Lung (tissue), 12 donors: Measurements from ENCODE around the gene GLMN. TPM values are rescaled to one million over a fixed set of nuclear protein-coding genes. Genes with fewer than 3 reads are reported as not detected.

Source experiments
- ATAC-seq: fragments of 200-7000 bp; cut with Tn5 transposase; one replicate; pipeline ENCODE4 v1.9.1; 2020; ENCODE audit warnings: moderate number of reproducible peaks; ENCODE audit not compliant: insufficient read depth, low FRiP score
- DNase-seq, 3 donors: peaks; one replicate each; pipeline ENCODE4 v3.0.0-alpha.2; 2013 to 2017
- H3K27ac ChIP-seq, 2 donors: one replicate each; pipeline ENCODE4 v1.5.1; 2013; ENCODE audit warnings: mild to moderate bottlenecking in 2 of 2, moderate library complexity in 2 of 2, control low read depth in 1 of 2, inconsistent platforms in 1 of 2, low read depth in 1 of 2, low read length in 1 of 2
- H3K27me3 ChIP-seq, 3 donors: one replicate each; pipeline ENCODE4 v1.5.1; 2013; ENCODE audit warnings: low read length in 2 of 3; ENCODE audit not compliant: control insufficient read depth in 3 of 3, insufficient read depth in 3 of 3
- H3K36me3 ChIP-seq, 4 donors: one replicate each; pipeline ENCODE4 v1.5.1; 2013; ENCODE audit warnings: low read length in 4 of 4, mild to moderate bottlenecking in 1 of 4, moderate library complexity in 1 of 4; ENCODE audit not compliant: control insufficient read depth in 4 of 4, insufficient read depth in 4 of 4
- H3K4me1 ChIP-seq, 5 donors: one replicate each; pipeline ENCODE4 v1.5.1; 2013; ENCODE audit warnings: low read length in 5 of 5, mild to moderate bottlenecking in 2 of 5, moderate library complexity in 1 of 5; ENCODE audit not compliant: control insufficient read depth in 5 of 5, insufficient read depth in 5 of 5
- H3K4me3 ChIP-seq: one replicate; pipeline ENCODE4 v1.5.1; 2013; ENCODE audit warnings: mild to moderate bottlenecking, control low read depth, moderate library complexity
- H3K9ac ChIP-seq, 2 donors: one replicate each; pipeline ENCODE4 v1.5.1; 2013; ENCODE audit warnings: low read length in 2 of 2, control low read depth in 1 of 2; ENCODE audit not compliant: insufficient read depth in 1 of 2
- H3K9me3 ChIP-seq, 4 donors: one replicate each; pipeline ENCODE4 v1.5.1; 2013; ENCODE audit warnings: low read length in 3 of 4, mild to moderate bottlenecking in 1 of 4, moderate library complexity in 1 of 4; ENCODE audit not compliant: control insufficient read depth in 4 of 4, insufficient read depth in 3 of 4
- CTCF ChIP-seq: IDR thresholded peaks from 2 replicates; pipeline ENCODE4 v1.5.1; 2012; ENCODE audit warnings: mild to moderate bottlenecking; ENCODE audit errors: control extremely low read depth, extremely low read depth
- WGBS, 2 donors: extraction: QIAGEN DNeasy Blood & Tissue Kit; methylation state at CpG; one replicate each; pipeline ENCODE4 v1.1.7; 2013; 5-methylcytosine and 5-hydroxymethylcytosine counted together
- polyA plus RNA-seq, 2 donors: library from polyadenylated mRNA; stranded (reverse); fragments of 200-250 nt; gene quantifications; one replicate each; pipeline ENCODE4 v1.2.1, GENCODE V29; 2013
- total RNA-seq, 2 donors: library from RNA; depleted of rRNA in 1 of 2; stranded (reverse); fragments of >200 nt in 1 of 2; gene quantifications; one replicate each; pipeline ENCODE4 v1.2.1, GENCODE V29; 2014 to 2021
- donor health status: control.
- donor health status: control.
- donor health status: Bipolar disorder and iron deficiency.
- donor health status: healthy.
- donor health status: DM: yes; HTN: yes; CAD: no.

Gene GLMN
- total and polyA plus RNA-seq, 4 donors = 3.9 to 20.6 (median 9.5) TPM

DNA sequence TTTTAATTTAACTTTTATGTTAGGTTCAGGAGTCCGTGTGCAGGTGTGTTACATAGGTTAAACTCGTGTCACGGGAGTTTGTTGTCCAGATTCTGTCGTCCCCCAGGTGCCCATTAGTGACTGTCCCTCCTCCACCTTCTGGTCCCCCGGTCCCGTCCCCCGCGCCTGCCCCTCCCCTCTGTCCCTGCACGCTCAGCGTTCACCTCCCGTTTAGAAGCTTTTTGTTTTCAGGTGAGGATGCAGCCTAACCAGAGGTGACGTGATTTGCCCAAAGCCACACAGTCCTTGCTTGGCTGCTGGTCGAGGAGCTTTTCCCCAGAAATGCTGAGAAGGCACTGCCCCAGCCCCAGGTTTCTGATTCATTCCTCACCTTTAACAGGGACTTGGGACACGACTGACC lies 80.2 kb downstream of the GLMN start:
- WGBS, 2 donors = 84 to 88% methylated on average over 14 of the region's 14 CpGs
- Histone ChIP-seq H3K4me3 (no peak overlapping the region), H3K9me3 (peaks cover 0 to 2% (median 0%) of the 10 kb centered on the region in 4 donors), H3K27me3 (no peaks in the 10 kb centered on the region), H3K27ac (no peak overlapping the region), H3K9ac (no peak overlapping the region), H3K36me3 (no peaks in the 10 kb centered on the region), H3K4me1 (no peaks in the 10 kb centered on the region)
- TF ChIP-seq CTCF = no peak
- DNase-seq (no peak), ATAC-seq (no peak)

DNA sequence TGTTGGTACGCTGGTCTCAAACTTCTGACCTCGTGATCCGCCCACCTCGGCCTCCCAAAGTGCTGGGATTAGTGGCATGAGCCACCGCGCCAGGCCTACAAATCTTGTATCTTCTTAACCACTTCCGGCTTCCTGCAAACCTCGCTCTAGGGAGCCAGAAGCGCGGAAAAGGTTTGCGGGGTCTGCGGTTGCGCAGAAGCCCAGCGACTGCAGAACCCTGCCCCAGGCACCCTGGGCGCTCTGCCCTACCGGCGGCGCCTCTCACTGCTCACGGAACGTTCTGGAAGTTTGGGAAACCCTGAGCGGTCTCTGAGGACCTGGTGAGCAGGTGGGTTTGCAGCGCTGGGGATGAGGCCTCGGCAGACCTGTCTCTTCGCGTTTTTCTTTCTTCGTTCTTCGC lies 81.1 kb downstream of the GLMN start, which contains the start of gene C1orf146:
Gene C1orf146, plus strand, starts transcription at position 195 of the 400 bp plus-strand sequence. CDS start 13,506 bp downstream, outside the sequence.
- Histone ChIP-seq H3K4me3 (no peak within 1 kb of the TSS), H3K27ac (no peak within 1 kb of the TSS), H3K4me1 (no peaks in the 10 kb centered on the region), H3K27me3 (no peaks in the 10 kb centered on the region), H3K36me3 (no peaks in the 10 kb centered on the region), H3K9me3 (peaks cover 0 to 2% (median 0%) of the 10 kb centered on the region in 4 donors), H3K9ac (no peak within 1 kb of the TSS)
- WGBS, 2 donors = 95% methylated on average over 27 of the region's 27 CpGs
- ATAC-seq (no peak), DNase-seq (no peak)
- no peak for TF ChIP-seq CTCF

- TF ChIP-seq CTCF = no peak
- no peak for ATAC-seq
Observed at GRCh38 chr1:92211166-92211565, 87.6 kb downstream of the GLMN start.

GRCh38 chr1:92210701-92211100 lies 88.1 kb downstream of the GLMN start:
- H3K9me3 ChIP-seq = peaks cover 0 to 7% (median under 1%) of the 10 kb centered on the region in 4 donors
- H3K9ac ChIP-seq = no peak overlapping the region
- DNase-seq = no peak
- H3K27me3 ChIP-seq = no peaks in the 10 kb centered on the region
- ATAC-seq = no peak
- 30 to 40% methylated on average over 2 of the region's 2 CpGs for WGBS, 2 donors
- no peak overlapping the region for H3K27ac ChIP-seq
- H3K4me1 ChIP-seq = no peaks in the 10 kb centered on the region
- no peaks in the 10 kb centered on the region for H3K36me3 ChIP-seq
- TF ChIP-seq CTCF = no peak
- H3K4me3 ChIP-seq = no peak overlapping the region

More at GRCh38 chr1:92211166-92211565, 87.6 kb downstream of the GLMN start:
- no peak for DNase-seq
- no peaks in the 10 kb centered on the region for H3K4me1 ChIP-seq
- no peaks in the 10 kb centered on the region for H3K36me3 ChIP-seq
- no peak overlapping the region for H3K27ac ChIP-seq
- H3K4me3 ChIP-seq = no peak overlapping the region
- no peak overlapping the region for H3K9ac ChIP-seq
- H3K27me3 ChIP-seq = no peaks in the 10 kb centered on the region
- peaks cover 0 to 4% (median under 1%) of the 10 kb centered on the region in 4 donors for H3K9me3 ChIP-seq
- WGBS, 2 donors = 87 to 93% methylated on average over 2 of the region's 2 CpGs
